Tibial nerve (tissue), 4 donors: Measurements from ENCODE around the gene JUN. TPM values are rescaled to one million over a fixed set of nuclear protein-coding genes. Genes with fewer than 3 reads are reported as not detected.

ENCODE experiments used
- DNase-seq, 2 donors: peaks; one replicate each; pipeline ENCODE4 v3.0.0-alpha.2; 2019; ENCODE audit warnings: low spot score in 2 of 2
- H3K27ac ChIP-seq, 4 donors: fragments of 200-600 bp; sonication (generic) in 3 of 4; one replicate each; pipeline ENCODE4 v1.5.1; 2017 to 2019; ENCODE audit warnings: mild to moderate bottlenecking in 1 of 4
- H3K27me3 ChIP-seq, 2 donors: fragments of 200-600 bp; sonication (generic) in 1 of 2; one replicate each; pipeline versions ENCODE4 v1.5.1 to v1.6.0; 2017 to 2019
- H3K36me3 ChIP-seq, 3 donors: fragments of 200-600 bp; sonication (generic); one replicate each; pipeline ENCODE4 v1.5.1; 2018 to 2019
- H3K4me1 ChIP-seq, 4 donors: fragments of 200-600 bp; sonication (generic) in 3 of 4; one replicate each; pipeline ENCODE4 v1.5.1; 2017 to 2019
- H3K4me3 ChIP-seq, 4 donors: fragments of 200-600 bp; sonication (generic) in 3 of 4; one replicate each; pipeline ENCODE4 v1.5.1; 2017 to 2019; ENCODE audit warnings: mild to moderate bottlenecking in 1 of 4, moderate library complexity in 1 of 4
- H3K9me3 ChIP-seq, 4 donors: fragments of 200-600 bp; sonication (generic) in 3 of 4; one replicate each; pipeline ENCODE4 v1.5.1; 2017 to 2019
- CTCF ChIP-seq, 5 experiments: fragments of 200-600 bp in 3 of 5; fragments of 450-650 bp in 2 of 5; sonication (generic) in 3 of 5; IDR thresholded peaks; one replicate each; pipeline ENCODE4 v1.5.1; 2016 to 2019; ENCODE audit warnings: antibody characterized with exemption in 5 of 5, mild to moderate bottlenecking in 3 of 5, moderate library complexity in 2 of 5
- EP300 ChIP-seq, 2 donors: sonication (generic); formaldehyde crosslinking; IDR thresholded peaks; one replicate each; pipeline ENCODE4 v1.6.1; 2017; ENCODE audit warnings: antibody characterized with exemption in 2 of 2, mild to moderate bottlenecking in 1 of 2
- POLR2A ChIP-seq, 2 donors: fragments of 450-650 bp; IDR thresholded peaks; one replicate each; pipeline ENCODE4 v1.6.1; 2017; ENCODE audit warnings: antibody characterized with exemption in 2 of 2, mild to moderate bottlenecking in 2 of 2, moderate library complexity in 2 of 2
- WGBS, 2 donors: methylation state at CpG; one replicate each; pipeline ENCODE4 v1.1.5; 2018; 5-methylcytosine and 5-hydroxymethylcytosine counted together
- total RNA-seq, 4 donors: library from RNA; depleted of rRNA; stranded (reverse); fragments of >200 nt; gene quantifications; one replicate each; pipeline ENCODE4 v1.1.0, GENCODE V29; 2016

Gene JUN
- total RNA-seq, 4 donors from 2014 or later: 169 to 267 (median 192) TPM

GRCh38 chr1:58798910-58799442 is 15.1 kb upstream of the JUN start:
- TF ChIP-seq POLR2A (IDR thresholded peaks at IDR 0.05) (no peak), CTCF (IDR thresholded peaks at IDR 0.05) (no peak), EP300 (IDR thresholded peaks at IDR 0.05) (no peak)
- H3K4me1 ChIP-seq: no peaks in the 10 kb centered on the region
- H3K27me3 ChIP-seq: no peaks in the 10 kb centered on the region
- no peaks in the 10 kb centered on the region for H3K36me3 ChIP-seq
- no peak overlapping the region for H3K27ac ChIP-seq
- H3K4me3 ChIP-seq: no peak overlapping the region
- no peaks in the 10 kb centered on the region for H3K9me3 ChIP-seq
- DNase-seq: no peak
- WGBS, 2 donors: 73 to 81% methylated on average over 1 of the region's 1 CpG

GRCh38 chr1:58796416-58796815 is 12.6 kb upstream of the JUN start:
- Histone ChIP-seq H3K27me3 (no peaks in the 10 kb centered on the region), H3K4me1 (no peaks in the 10 kb centered on the region), H3K27ac (no peak overlapping the region), H3K9me3 (no peaks in the 10 kb centered on the region), H3K4me3 (no peak overlapping the region), H3K36me3 (no peaks in the 10 kb centered on the region)
- TF ChIP-seq POLR2A (IDR thresholded peaks at IDR 0.05): no peak
- no peak for TF ChIP-seq EP300 (IDR thresholded peaks at IDR 0.05)
- DNase-seq: no peak

- Histone ChIP-seq H3K9me3 (no peaks in the 10 kb centered on the region), H3K27ac (no peak overlapping the region), H3K4me3 (no peak overlapping the region), H3K36me3 (no peaks in the 10 kb centered on the region), H3K4me1 (no peaks in the 10 kb centered on the region), H3K27me3 (no peaks in the 10 kb centered on the region)
- WGBS, 2 donors: 97% methylated on average over 3 of the region's 3 CpGs
- no peak for DNase-seq
- TF ChIP-seq POLR2A (IDR thresholded peaks at IDR 0.05) (no peak), EP300 (IDR thresholded peaks at IDR 0.05) (no peak), CTCF (IDR thresholded peaks at IDR 0.05) (no peak)
These were observed 10.7 kb upstream of the JUN start for GRCh38 chr1:58794585-58794984.

GRCh38 chr1:58792846-58793245 is 9.0 kb upstream of the JUN start:
- DNase-seq: no peak
- H3K27me3 ChIP-seq: no peaks in the 10 kb centered on the region
- 89% methylated on average over 6 of the region's 6 CpGs for WGBS, 2 donors

GRCh38 chr1:58791106-58791505 is 7.3 kb upstream of the JUN start:
- DNase-seq: no peak
- no peak overlapping the region for H3K27ac ChIP-seq
- H3K4me3 ChIP-seq: no peak overlapping the region
- TF ChIP-seq CTCF (IDR thresholded peaks at IDR 0.05): no peak
- TF ChIP-seq EP300 (IDR thresholded peaks at IDR 0.05): no peak
- no peak for TF ChIP-seq POLR2A (IDR thresholded peaks at IDR 0.05)
- WGBS, 2 donors: 91 to 97% methylated on average over 1 of the region's 1 CpG
- H3K27me3 ChIP-seq: no peaks in the 10 kb centered on the region
- peaks cover 0 to 6% (median 0%) of the 10 kb centered on the region in 3 donors for H3K36me3 ChIP-seq
- peaks cover 0 to 12% (median 0%) of the 10 kb centered on the region in 4 donors for H3K9me3 ChIP-seq
- peaks cover 0 to 4% (median 3%) of the 10 kb centered on the region in 4 donors for H3K4me1 ChIP-seq

More at GRCh38 chr1:58792846-58793245, 9.0 kb upstream of the JUN start:
- H3K9me3 ChIP-seq: peaks cover 0 to 12% (median 0%) of the 10 kb centered on the region in 4 donors
- no peak for TF ChIP-seq CTCF (IDR thresholded peaks at IDR 0.05)
- peaks cover 0 to 6% (median 0%) of the 10 kb centered on the region in 3 donors for H3K36me3 ChIP-seq
- no peak overlapping the region for H3K27ac ChIP-seq
- H3K4me3 ChIP-seq: no peak overlapping the region
- no peaks in the 10 kb centered on the region for H3K4me1 ChIP-seq
